Activated CD8-positive, alpha-beta memory T cell treated with anti-CD3 and anti-CD28 coated beads for 48 hours (primary cell): ENCODE results near the gene TMEM217.
A peak's percentile ranks its signal among the peaks of the same experiment; 100 is the strongest.
"Not testable (repeated sequence)": the region's sequence is repeated elsewhere in the genome, so short reads cannot be mapped to it uniquely, and the experiment has no call there.

ENCODE experiments used
- DNase-seq, 3 experiments: peaks; one replicate each; pipeline ENCODE4 v3.0.0-alpha.2; 2020; ENCODE audit warnings: low read depth in 2 of 3, low spot score in 2 of 3

Gene TMEM217

GRCh38 chr6:37257634-37258404 lies at the start of gene TMEM217, which contains the start of gene TBC1D22B:
TSS of gene TMEM217 (minus strand) at chr6:37258144. CDS start at chr6:37219030, 39,114 bp downstream.
TSS of gene TBC1D22B (plus strand) at chr6:37257772. CDS start at chr6:37257918, 146 bp downstream.
- peak; percentile 70 to 95 (median 88) for DNase-seq

GRCh38 chr6:37307484-37307883 lies 49.5 kb upstream of the TMEM217 start:
- DNase-seq = not testable (repeated sequence)

GRCh38 chr6:37306624-37307222 lies 48.8 kb upstream of the TMEM217 start:
- DNase-seq = no peak

- DNase-seq = no peak
Observed at GRCh38 chr6:37305841-37306425, 48.0 kb upstream of the TMEM217 start.

- DNase-seq = no peak
Observed at GRCh38 chr6:37304766-37305165, 46.8 kb upstream of the TMEM217 start.

- no peak for DNase-seq
Observed at GRCh38 chr6:37303891-37304503, 46.1 kb upstream of the TMEM217 start.

- no peak for DNase-seq
Observed at GRCh38 chr6:37303091-37303660, 45.2 kb upstream of the TMEM217 start.

GRCh38 chr6:37302086-37302686 lies 44.2 kb upstream of the TMEM217 start:
- DNase-seq = no peak

GRCh38 chr6:37299990-37300389 lies 42.0 kb upstream of the TMEM217 start:
- no peak for DNase-seq

- DNase-seq = no peak
Observed at GRCh38 chr6:37298958-37299357, 41.0 kb upstream of the TMEM217 start.

- not testable (repeated sequence) for DNase-seq
Observed at GRCh38 chr6:37297637-37298036, 39.7 kb upstream of the TMEM217 start.

- DNase-seq = no peak
Observed at GRCh38 chr6:37293426-37293825, 35.5 kb upstream of the TMEM217 start.

- DNase-seq = no peak
Observed at GRCh38 chr6:37289931-37290330, 32.0 kb upstream of the TMEM217 start.

GRCh38 chr6:37288247-37288646 lies 30.3 kb upstream of the TMEM217 start:
- DNase-seq = no peak

GRCh38 chr6:37287519-37288157 lies 29.7 kb upstream of the TMEM217 start:
- no peak for DNase-seq

GRCh38 chr6:37285861-37286311 lies 27.9 kb upstream of the TMEM217 start:
- no peak for DNase-seq

- DNase-seq = no peak
Observed at GRCh38 chr6:37284781-37285180, 26.8 kb upstream of the TMEM217 start.

- DNase-seq = no peak
Observed at GRCh38 chr6:37283671-37284151, 25.8 kb upstream of the TMEM217 start.

- no peak for DNase-seq
Observed at GRCh38 chr6:37283268-37283667, 25.3 kb upstream of the TMEM217 start.

- no peak for DNase-seq
Observed at GRCh38 chr6:37282371-37282770, 24.4 kb upstream of the TMEM217 start.
